GM21717 (cell line): ENCODE data around the gene FH.

Source experiments
- ATAC-seq: cut with Tn5 transposase; IDR thresholded peaks from one replicate; pipeline ENCODE4 v1.9.1; 2021; ENCODE audit warnings: mild to moderate bottlenecking, moderate library complexity; ENCODE audit not compliant: unreplicated experiment

The FH gene

DNA sequence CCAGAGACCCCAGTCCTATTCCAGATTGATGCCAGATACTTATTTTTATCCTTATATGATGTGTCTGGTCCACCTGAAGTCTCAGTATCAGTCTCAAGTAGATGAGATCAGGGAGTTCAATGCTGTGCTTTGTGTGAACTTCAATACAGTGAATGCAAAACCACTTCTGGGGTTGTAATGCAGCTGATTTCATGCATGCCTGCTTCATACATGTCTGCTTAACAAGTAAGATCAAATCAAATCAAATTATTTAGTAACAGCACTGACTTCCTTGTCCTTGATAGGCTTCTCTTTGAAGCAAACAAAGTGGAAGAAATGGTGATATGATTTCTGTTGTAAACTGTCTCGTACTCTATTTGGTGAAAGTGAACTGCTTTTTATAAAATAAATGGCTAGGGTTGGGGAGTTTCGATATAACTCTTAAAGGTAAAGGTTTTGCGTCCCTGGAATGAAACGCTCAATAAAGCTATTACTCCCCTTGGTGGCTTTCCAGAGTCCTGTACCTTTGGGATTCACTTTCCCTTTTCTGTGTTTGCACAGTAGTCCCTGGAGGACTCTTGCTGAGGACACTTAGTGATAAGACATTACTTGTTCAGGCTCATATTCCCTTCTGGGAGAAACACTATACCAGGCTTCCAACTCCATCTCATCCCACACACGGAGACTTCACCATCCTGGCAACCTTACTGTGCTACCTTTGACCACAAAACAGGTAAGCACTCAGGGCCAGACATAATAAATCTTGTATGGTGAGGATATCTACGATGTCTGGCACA lies 59.3 kb downstream of the FH start:
- ATAC-seq, result no peak

DNA sequence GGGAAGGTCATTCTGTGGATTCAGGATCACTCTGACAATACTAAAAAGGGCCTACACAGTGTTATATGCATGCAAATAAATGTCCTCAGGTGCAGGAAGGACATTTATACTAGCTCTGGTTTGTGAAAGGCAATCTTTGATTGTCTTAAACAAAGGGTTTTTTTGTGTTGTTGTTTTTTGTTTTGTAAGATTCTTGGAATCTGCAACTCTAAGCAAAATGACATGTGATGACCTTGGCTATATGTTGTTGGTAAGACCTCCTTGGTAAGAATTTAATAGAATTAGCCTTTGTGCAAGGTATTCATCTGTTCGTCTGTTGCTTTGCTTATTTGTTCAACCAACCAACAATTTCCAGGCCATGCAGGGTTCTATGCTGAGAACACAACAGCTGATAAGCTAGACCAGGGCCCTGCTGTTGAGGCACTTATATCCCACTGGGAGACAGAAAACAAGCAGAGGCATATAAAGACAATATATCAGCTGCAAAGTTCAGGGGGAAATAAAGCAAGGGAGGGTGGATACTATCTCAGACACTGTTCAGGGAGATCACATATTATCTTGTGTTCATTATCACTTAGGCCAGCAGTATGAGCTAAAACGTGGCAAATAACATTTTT lies 60.3 kb downstream of the FH start:
- ATAC-seq, result no peak

DNA sequence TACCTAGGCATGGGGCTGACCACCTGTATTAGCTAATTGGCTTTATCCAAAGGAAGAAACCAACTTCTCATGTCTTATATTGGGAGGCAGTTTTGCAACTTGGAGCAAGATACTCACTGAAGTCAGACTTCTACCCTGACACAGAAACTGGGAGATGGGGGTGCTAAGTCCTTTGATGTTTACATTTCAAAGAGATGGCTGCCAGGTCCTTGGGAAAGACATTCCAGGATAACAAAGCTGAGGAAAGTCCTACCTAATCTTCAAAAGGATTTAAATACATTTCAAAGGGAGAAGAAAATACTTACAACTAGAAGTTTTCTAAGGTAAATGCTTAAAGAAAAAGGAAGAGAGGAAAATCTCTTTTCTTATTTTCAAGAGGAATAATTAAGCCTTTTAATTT lies 62.1 kb downstream of the FH start:
- no peak for ATAC-seq

DNA sequence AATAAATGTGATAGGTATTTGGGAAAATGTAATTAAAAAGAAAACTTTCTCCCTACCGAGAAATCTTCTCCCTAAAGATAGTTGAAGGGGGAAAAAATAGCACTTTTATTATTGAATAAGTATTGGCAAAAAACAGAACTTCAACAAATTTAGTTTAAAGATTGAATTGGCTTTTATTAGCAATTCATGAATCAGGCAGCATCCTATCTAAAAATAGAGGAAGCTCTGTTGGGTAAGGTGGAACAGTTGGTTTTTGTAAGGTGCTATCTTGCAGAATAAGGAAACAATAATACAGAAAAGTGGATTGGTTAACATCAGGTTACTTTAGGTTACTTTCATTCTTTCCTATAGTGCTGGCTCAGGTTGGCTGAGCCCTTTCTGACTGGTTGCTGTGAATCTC lies 62.8 kb downstream of the FH start:
- ATAC-seq, result no peak

DNA sequence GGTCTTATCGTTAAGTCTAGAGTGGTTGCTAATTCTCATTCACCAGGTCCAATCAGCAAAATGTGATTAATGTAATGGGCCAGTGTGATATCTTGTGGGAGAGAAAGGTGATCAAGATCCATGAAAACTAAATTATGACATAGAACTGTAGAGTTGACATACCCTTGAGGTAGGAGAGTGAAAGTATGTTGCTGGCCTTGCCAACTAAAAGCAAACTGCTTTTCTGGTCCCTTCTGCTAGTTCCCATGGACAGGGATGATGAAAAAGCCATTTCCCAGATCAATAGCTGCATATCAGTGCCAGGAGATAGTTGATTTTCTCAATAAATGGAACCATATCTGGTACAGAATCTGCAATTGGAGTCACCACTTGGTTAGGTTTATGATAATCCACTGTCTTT lies 65.8 kb downstream of the FH start:
- no peak for ATAC-seq

DNA sequence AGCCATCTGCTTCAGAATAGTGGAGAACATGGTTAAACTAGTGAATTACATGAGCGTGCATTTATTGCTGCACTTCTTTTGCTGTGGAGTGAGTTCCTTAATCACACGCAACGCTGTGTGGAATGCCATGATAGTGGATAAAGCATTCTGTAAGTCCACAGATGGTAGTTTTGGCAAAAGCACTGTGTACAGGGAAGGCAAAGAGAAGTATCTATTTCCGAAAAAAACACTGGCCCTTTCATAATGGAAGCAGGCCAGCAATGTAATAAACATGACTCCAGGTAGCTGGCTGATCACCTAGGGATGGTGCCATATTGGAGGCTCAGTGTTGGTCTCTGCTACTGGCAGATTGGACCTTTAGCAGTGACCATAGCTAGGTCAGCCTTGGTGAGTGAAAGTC lies 67.6 kb downstream of the FH start:
- no peak for ATAC-seq
